Measurements from ENCODE around the gene LAMP5.

LAMP5 gene

GRCh38 chr20:9498322-9498721 lies 16.1 kb upstream of the LAMP5 start:
- H2AFZ ChIP-seq (ENCODE audit: insufficient read depth, low read length, poor library complexity), result no peak overlapping the region
- H4K91ac ChIP-seq (ENCODE audit: low read depth, low read length), result no peak overlapping the region
- H3K79me2 ChIP-seq (ENCODE audit: control insufficient read depth, insufficient read depth, low read length, poor library complexity), result no peaks in the 10 kb centered on the region
- H3K4me3 ChIP-seq (ENCODE audit: low read depth, low read length), result no peak overlapping the region
- H3K79me1 ChIP-seq (ENCODE audit: low read length), result no peaks in the 10 kb centered on the region
- H3K4ac ChIP-seq (ENCODE audit: low read depth, low read length), result no peak overlapping the region
- H3K18ac ChIP-seq (ENCODE audit: low read length), result no peak overlapping the region
- WGBS (ENCODE audit: extremely low coverage, insufficient coverage, insufficient read length), result no CpG with 5 or more reads among the region's 4 CpGs
- no peak overlapping the region for H3K14ac ChIP-seq (ENCODE audit: low read length)
- H3K27ac ChIP-seq (ENCODE audit: low read depth, low read length), result no peak overlapping the region
- H3K9ac ChIP-seq (ENCODE audit: low read length), result no peak overlapping the region
- H3K36me3 ChIP-seq (ENCODE audit: control insufficient read depth in 1 of 2, insufficient read depth in 2 of 2, low read length in 2 of 2), result no peaks in the 10 kb centered on the region
- H3K4me1 ChIP-seq (ENCODE audit: control insufficient read depth in 1 of 2, insufficient read depth in 2 of 2, low read length in 2 of 2), result no peaks in the 10 kb centered on the region
- H2AK5ac ChIP-seq (ENCODE audit: low read length), result no peak overlapping the region
- no peak overlapping the region for H4K8ac ChIP-seq (ENCODE audit: low read depth, low read length)
- no peak overlapping the region for H2BK120ac ChIP-seq (ENCODE audit: insufficient read depth, low read length, poor library complexity)
- H3K4me2 ChIP-seq (ENCODE audit: low read length), result no peak overlapping the region
- no peak for DNase-seq
- H3K23ac ChIP-seq (ENCODE audit: low read length), result no peak overlapping the region
- no peak overlapping the region for H2BK12ac ChIP-seq (ENCODE audit: low read length)
- no peak overlapping the region for H4K12ac ChIP-seq (ENCODE audit: low read depth, low read length)
- no peak overlapping the region for H2BK5ac ChIP-seq (ENCODE audit: low read depth, low read length, poor library complexity)
- no peaks in the 10 kb centered on the region for H3K9me3 ChIP-seq (ENCODE audit: insufficient read depth, low read depth, low read length)
- no peaks in the 10 kb centered on the region for H3K27me3 ChIP-seq (ENCODE audit: insufficient read depth, low read length)

GRCh38 chr20:9499126-9499899 lies 15.1 kb upstream of the LAMP5 start:
- Histone ChIP-seq H3K9ac (ENCODE audit: low read length) (no peak overlapping the region), H3K79me2 (ENCODE audit: control insufficient read depth, insufficient read depth, low read length, poor library complexity) (no peaks in the 10 kb centered on the region), H4K8ac (ENCODE audit: low read depth, low read length) (no peak overlapping the region), H3K4me3 (ENCODE audit: low read depth, low read length) (no peak overlapping the region), H2BK12ac (ENCODE audit: low read length) (no peak overlapping the region), H3K9me3 (ENCODE audit: insufficient read depth, low read depth, low read length) (no peaks in the 10 kb centered on the region), H3K79me1 (ENCODE audit: low read length) (no peaks in the 10 kb centered on the region), H3K27me3 (ENCODE audit: insufficient read depth, low read length) (no peaks in the 10 kb centered on the region), H3K4me1 (ENCODE audit: control insufficient read depth in 1 of 2, insufficient read depth in 2 of 2, low read length in 2 of 2) (no peaks in the 10 kb centered on the region), H3K4ac (ENCODE audit: low read depth, low read length) (no peak overlapping the region), H3K4me2 (ENCODE audit: low read length) (no peak overlapping the region), H4K12ac (ENCODE audit: low read depth, low read length) (no peak overlapping the region), H3K14ac (ENCODE audit: low read length) (no peak overlapping the region), H4K91ac (ENCODE audit: low read depth, low read length) (no peak overlapping the region), H2AFZ (ENCODE audit: insufficient read depth, low read length, poor library complexity) (no peak overlapping the region), H3K36me3 (ENCODE audit: control insufficient read depth in 1 of 2, insufficient read depth in 2 of 2, low read length in 2 of 2) (no peaks in the 10 kb centered on the region), H2AK5ac (ENCODE audit: low read length) (no peak overlapping the region), H2BK5ac (ENCODE audit: low read depth, low read length, poor library complexity) (no peak overlapping the region), H2BK120ac (ENCODE audit: insufficient read depth, low read length, poor library complexity) (no peak overlapping the region), H3K27ac (ENCODE audit: low read depth, low read length) (no peak overlapping the region), H3K23ac (ENCODE audit: low read length) (no peak overlapping the region), H3K18ac (ENCODE audit: low read length) (no peak overlapping the region)
- WGBS (ENCODE audit: extremely low coverage, insufficient coverage, insufficient read length), result no CpG with 5 or more reads among the region's 5 CpGs
- no peak for DNase-seq

- H3K23ac ChIP-seq (ENCODE audit: low read length), result no peak overlapping the region
These were observed 14.3 kb upstream of the LAMP5 start for GRCh38 chr20:9500121-9500520.

GRCh38 chr20:9501473-9501872 lies 12.9 kb upstream of the LAMP5 start:
- H3K4me3 ChIP-seq (ENCODE audit: low read depth, low read length), result no peak overlapping the region
- no peaks in the 10 kb centered on the region for H3K36me3 ChIP-seq (ENCODE audit: control insufficient read depth in 1 of 2, insufficient read depth in 2 of 2, low read length in 2 of 2)
- H2AK5ac ChIP-seq (ENCODE audit: low read length), result no peak overlapping the region
- WGBS (ENCODE audit: extremely low coverage, insufficient coverage, insufficient read length), result no CpG with 5 or more reads among the region's 2 CpGs
- no peak overlapping the region for H3K4me2 ChIP-seq (ENCODE audit: low read length)
- no peak overlapping the region for H2AFZ ChIP-seq (ENCODE audit: insufficient read depth, low read length, poor library complexity)
- H3K4me1 ChIP-seq (ENCODE audit: control insufficient read depth in 1 of 2, insufficient read depth in 2 of 2, low read length in 2 of 2), result no peaks in the 10 kb centered on the region
- no peak overlapping the region for H3K9ac ChIP-seq (ENCODE audit: low read length)
- peaks cover 5% of the 10 kb centered on the region for H3K9me3 ChIP-seq (ENCODE audit: insufficient read depth, low read depth, low read length)
- no peak overlapping the region for H4K12ac ChIP-seq (ENCODE audit: low read depth, low read length)
- H3K14ac ChIP-seq (ENCODE audit: low read length), result no peak overlapping the region
- no peaks in the 10 kb centered on the region for H3K79me2 ChIP-seq (ENCODE audit: control insufficient read depth, insufficient read depth, low read length, poor library complexity)
- no peak overlapping the region for H3K23ac ChIP-seq (ENCODE audit: low read length)
- peaks cover 16% of the 10 kb centered on the region for H3K27me3 ChIP-seq (ENCODE audit: insufficient read depth, low read length)
- H4K91ac ChIP-seq (ENCODE audit: low read depth, low read length), result no peak overlapping the region
- H4K8ac ChIP-seq (ENCODE audit: low read depth, low read length), result no peak overlapping the region
- H2BK5ac ChIP-seq (ENCODE audit: low read depth, low read length, poor library complexity), result no peak overlapping the region
- no peaks in the 10 kb centered on the region for H3K79me1 ChIP-seq (ENCODE audit: low read length)
- no peak overlapping the region for H3K18ac ChIP-seq (ENCODE audit: low read length)
- no peak overlapping the region for H3K27ac ChIP-seq (ENCODE audit: low read depth, low read length)
- no peak overlapping the region for H3K4ac ChIP-seq (ENCODE audit: low read depth, low read length)
- no peak overlapping the region for H2BK12ac ChIP-seq (ENCODE audit: low read length)
- no peak overlapping the region for H2BK120ac ChIP-seq (ENCODE audit: insufficient read depth, low read length, poor library complexity)
- DNase-seq, result no peak

More at GRCh38 chr20:9500121-9500520, 14.3 kb upstream of the LAMP5 start:
- H2AK5ac ChIP-seq (ENCODE audit: low read length), result no peak overlapping the region
- no peak overlapping the region for H2BK5ac ChIP-seq (ENCODE audit: low read depth, low read length, poor library complexity)
- H3K18ac ChIP-seq (ENCODE audit: low read length), result no peak overlapping the region
- H3K36me3 ChIP-seq (ENCODE audit: control insufficient read depth in 1 of 2, insufficient read depth in 2 of 2, low read length in 2 of 2), result no peaks in the 10 kb centered on the region
- DNase-seq, result peak; percentile 11 to 20
- no peak overlapping the region for H3K14ac ChIP-seq (ENCODE audit: low read length)
- H3K79me2 ChIP-seq (ENCODE audit: control insufficient read depth, insufficient read depth, low read length, poor library complexity), result no peaks in the 10 kb centered on the region
- no peak overlapping the region for H3K27ac ChIP-seq (ENCODE audit: low read depth, low read length)
- H4K91ac ChIP-seq (ENCODE audit: low read depth, low read length), result no peak overlapping the region
- H2BK120ac ChIP-seq (ENCODE audit: insufficient read depth, low read length, poor library complexity), result no peak overlapping the region
- no peak overlapping the region for H2BK12ac ChIP-seq (ENCODE audit: low read length)
- no CpG with 5 or more reads among the region's 2 CpGs for WGBS (ENCODE audit: extremely low coverage, insufficient coverage, insufficient read length)
- no peaks in the 10 kb centered on the region for H3K4me1 ChIP-seq (ENCODE audit: control insufficient read depth in 1 of 2, insufficient read depth in 2 of 2, low read length in 2 of 2)
- no peak overlapping the region for H3K4ac ChIP-seq (ENCODE audit: low read depth, low read length)
- H4K12ac ChIP-seq (ENCODE audit: low read depth, low read length), result no peak overlapping the region
- no peak overlapping the region for H4K8ac ChIP-seq (ENCODE audit: low read depth, low read length)
- H3K9me3 ChIP-seq (ENCODE audit: insufficient read depth, low read depth, low read length), result no peaks in the 10 kb centered on the region
- no peak overlapping the region for H3K9ac ChIP-seq (ENCODE audit: low read length)
- no peaks in the 10 kb centered on the region for H3K79me1 ChIP-seq (ENCODE audit: low read length)
- no peak overlapping the region for H3K4me2 ChIP-seq (ENCODE audit: low read length)
- H3K27me3 ChIP-seq (ENCODE audit: insufficient read depth, low read length), result peaks cover 4% of the 10 kb centered on the region
- H3K4me3 ChIP-seq (ENCODE audit: low read depth, low read length), result no peak overlapping the region
- H2AFZ ChIP-seq (ENCODE audit: insufficient read depth, low read length, poor library complexity), result no peak overlapping the region

All from trophoblast cell (in vitro differentiated cells and primary cell).